Measurements from ENCODE around the gene RASAL2.

The RASAL2 gene

DNA sequence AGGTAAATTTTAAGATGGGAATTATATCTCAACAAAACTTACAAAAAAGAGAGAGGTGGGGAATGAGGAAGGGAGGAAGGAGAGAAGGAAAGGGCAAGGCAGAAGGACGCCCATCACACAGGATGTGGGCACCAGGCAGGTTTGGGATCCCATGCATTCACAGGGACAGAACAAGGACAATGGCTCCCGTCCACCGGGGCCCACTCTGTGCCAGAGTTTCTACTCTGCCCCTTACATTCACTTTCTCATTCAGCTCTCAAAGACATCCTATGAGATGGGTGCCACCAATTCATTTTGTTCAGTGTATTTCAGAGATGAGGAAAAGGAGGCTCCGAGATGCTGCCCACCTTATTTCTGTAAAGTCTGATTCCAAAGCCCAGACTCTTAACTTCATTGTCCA, 395.5 kb downstream of the RASAL2 start:
- no peaks in the 10 kb centered on the region for H3K36me3 ChIP-seq (ENCODE audit: insufficient read depth, low read length)
- peaks cover 5% of the 10 kb centered on the region for H3K4me1 ChIP-seq (ENCODE audit: insufficient read depth, low read length)
- no peaks in the 10 kb centered on the region for H3K9me3 ChIP-seq (ENCODE audit: low read length)
- no peak overlapping the region for H3K4me3 ChIP-seq (ENCODE audit: low read depth in 1 of 2, low read length in 2 of 2)
- peaks cover 0 to 8% of the 10 kb centered on the region in 2 donors for H3K27me3 ChIP-seq (ENCODE audit: control insufficient read depth in 1 of 2, insufficient read depth in 2 of 2, low read length in 2 of 2)
- no peak overlapping the region for H3K9ac ChIP-seq (ENCODE audit: low read length)
- no peak overlapping the region for H3K27ac ChIP-seq (ENCODE audit: low read depth, low read length)

DNA sequence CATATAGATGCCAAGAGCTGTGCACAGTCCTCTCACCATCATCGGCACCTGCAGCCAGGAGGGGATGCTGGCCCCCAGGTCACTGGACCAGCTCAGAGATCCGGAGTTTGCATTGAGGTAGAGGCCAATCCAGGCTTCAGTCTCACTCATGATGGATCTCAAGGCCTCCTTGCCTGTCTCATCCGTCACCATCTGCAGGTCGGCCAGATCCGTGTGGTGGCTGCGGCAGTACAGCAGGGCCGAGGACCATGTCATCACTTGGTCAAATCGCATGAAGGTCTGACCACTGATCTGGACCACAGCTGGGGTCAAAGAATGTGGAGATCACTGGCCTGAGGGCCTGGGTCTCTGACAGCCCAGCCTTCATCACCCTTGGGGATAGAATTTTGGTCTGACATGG, 396.2 kb downstream of the RASAL2 start:
- Histone ChIP-seq H3K36me3 (ENCODE audit: insufficient read depth, low read length) (no peaks in the 10 kb centered on the region), H3K9ac (ENCODE audit: low read length) (no peak overlapping the region), H3K27ac (ENCODE audit: low read depth, low read length) (no peak overlapping the region)

DNA sequence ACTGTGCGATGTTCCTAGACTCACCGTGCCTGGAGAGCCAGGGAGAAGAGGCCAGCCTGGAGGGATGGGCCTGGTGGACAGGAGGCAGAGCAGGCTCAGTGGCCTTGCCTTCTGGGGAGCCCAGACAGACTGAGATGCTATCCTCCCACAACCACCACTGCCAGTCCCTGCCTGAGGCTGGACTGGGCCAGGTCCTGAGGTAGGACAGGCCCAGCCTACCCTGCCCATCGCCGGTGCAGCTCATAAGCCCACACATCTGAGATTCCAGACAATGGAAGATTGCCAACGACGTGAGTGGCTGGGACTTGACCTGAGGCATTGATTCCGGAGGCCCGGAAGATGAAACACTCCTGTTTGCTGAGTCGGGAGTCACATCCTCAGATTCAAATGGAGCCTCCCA, 397.1 kb downstream of the RASAL2 start:
- Histone ChIP-seq H3K4me1 (ENCODE audit: insufficient read depth, low read length) (peaks cover 5% of the 10 kb centered on the region), H3K4me3 (ENCODE audit: low read depth in 1 of 2, low read length in 2 of 2) (no peak overlapping the region), H3K9me3 (ENCODE audit: low read length) (no peaks in the 10 kb centered on the region), H3K27ac (ENCODE audit: low read depth, low read length) (no peak overlapping the region), H3K36me3 (ENCODE audit: insufficient read depth, low read length) (no peaks in the 10 kb centered on the region), H3K9ac (ENCODE audit: low read length) (no peak overlapping the region), H3K27me3 (ENCODE audit: control insufficient read depth in 1 of 2, insufficient read depth in 2 of 2, low read length in 2 of 2) (peaks cover 0 to 8% of the 10 kb centered on the region in 2 donors)

More for the DNA sequence above, 396.2 kb downstream of the RASAL2 start:
- Histone ChIP-seq H3K27me3 (ENCODE audit: control insufficient read depth in 1 of 2, insufficient read depth in 2 of 2, low read length in 2 of 2) (peaks cover 0 to 8% of the 10 kb centered on the region in 2 donors), H3K4me1 (ENCODE audit: insufficient read depth, low read length) (peaks cover 5% of the 10 kb centered on the region), H3K4me3 (ENCODE audit: low read depth in 1 of 2, low read length in 2 of 2) (no peak overlapping the region), H3K9me3 (ENCODE audit: low read length) (no peaks in the 10 kb centered on the region)

DNA sequence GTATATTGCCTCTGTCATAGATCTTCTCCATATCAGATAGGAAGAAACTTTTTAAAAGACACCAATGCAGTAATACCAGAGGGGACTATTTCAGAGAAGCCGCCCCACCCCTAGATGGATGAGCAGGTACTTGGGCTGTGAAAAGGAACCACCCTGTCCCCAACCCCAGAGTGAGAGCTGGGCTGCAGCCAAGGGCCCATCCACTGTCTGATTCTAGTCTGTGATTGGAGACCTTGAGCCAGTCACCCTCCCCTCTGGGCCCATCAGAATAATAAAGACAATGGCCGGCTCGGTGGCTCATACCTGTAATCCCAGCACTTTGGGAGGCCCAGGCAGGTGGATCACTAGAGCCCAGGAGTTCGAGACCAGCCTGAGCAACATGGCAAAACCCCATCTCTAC, 397.8 kb downstream of the RASAL2 start:
- H3K9ac ChIP-seq (ENCODE audit: low read length), result no peak overlapping the region
- H3K9me3 ChIP-seq (ENCODE audit: low read length), result no peaks in the 10 kb centered on the region
- no peaks in the 10 kb centered on the region for H3K36me3 ChIP-seq (ENCODE audit: insufficient read depth, low read length)
- H3K4me3 ChIP-seq (ENCODE audit: low read depth in 1 of 2, low read length in 2 of 2), result no peak overlapping the region
- peaks cover 0 to 8% of the 10 kb centered on the region in 2 donors for H3K27me3 ChIP-seq (ENCODE audit: control insufficient read depth in 1 of 2, insufficient read depth in 2 of 2, low read length in 2 of 2)
- H3K27ac ChIP-seq (ENCODE audit: low read depth, low read length), result no peak overlapping the region
- H3K4me1 ChIP-seq (ENCODE audit: insufficient read depth, low read length), result peaks cover 5% of the 10 kb centered on the region

DNA sequence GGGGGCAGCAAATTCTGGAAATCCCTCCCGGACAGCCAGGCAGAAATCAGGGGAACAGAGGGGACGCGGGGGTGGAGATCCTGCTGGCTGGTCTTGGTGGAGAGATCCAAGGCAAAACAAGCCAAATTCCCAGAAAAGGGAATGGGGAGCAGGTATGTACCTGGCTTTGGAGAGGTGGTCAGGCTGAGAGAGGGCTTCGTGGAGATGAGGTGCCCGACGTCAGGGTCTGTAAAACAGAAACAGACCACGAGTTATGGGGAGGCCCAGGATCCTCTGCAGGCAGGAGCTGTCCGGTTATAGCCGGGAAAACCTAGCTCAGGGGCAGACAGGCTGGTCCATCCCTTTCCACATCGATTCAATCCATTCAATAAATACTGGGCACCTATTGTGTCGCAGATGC, 398.4 kb downstream of the RASAL2 start:
- no peak overlapping the region for H3K9ac ChIP-seq (ENCODE audit: low read length)
- H3K4me1 ChIP-seq (ENCODE audit: insufficient read depth, low read length), result no peaks in the 10 kb centered on the region
- no peaks in the 10 kb centered on the region for H3K9me3 ChIP-seq (ENCODE audit: low read length)
- peaks cover 0 to 8% of the 10 kb centered on the region in 2 donors for H3K27me3 ChIP-seq (ENCODE audit: control insufficient read depth in 1 of 2, insufficient read depth in 2 of 2, low read length in 2 of 2)
- H3K27ac ChIP-seq (ENCODE audit: low read depth, low read length), result no peak overlapping the region
- H3K4me3 ChIP-seq (ENCODE audit: low read depth in 1 of 2, low read length in 2 of 2), result no peak overlapping the region
- H3K36me3 ChIP-seq (ENCODE audit: insufficient read depth, low read length), result no peaks in the 10 kb centered on the region

DNA sequence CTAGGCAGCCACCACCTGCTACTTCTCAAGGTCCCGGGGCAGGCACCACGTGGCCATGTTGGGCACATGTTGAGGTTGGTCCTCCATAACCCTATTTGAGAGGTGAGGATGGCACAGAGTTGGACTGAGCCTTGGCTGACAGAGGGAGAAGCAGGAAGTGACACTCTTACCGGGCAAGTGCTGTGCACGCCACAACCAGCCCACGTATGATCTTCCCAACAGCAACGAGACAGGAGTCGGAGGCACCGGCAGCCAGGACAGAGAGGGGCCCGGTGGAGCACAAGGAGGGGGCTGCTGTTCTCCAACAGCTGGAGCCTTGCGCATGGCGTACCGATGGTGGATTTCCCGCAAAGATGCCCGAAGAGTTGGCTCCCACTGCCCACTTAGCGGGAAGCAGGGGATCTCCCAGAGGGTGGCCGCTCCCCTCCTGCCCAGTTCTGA, 399.4 kb downstream of the RASAL2 start:
- H3K27ac ChIP-seq (ENCODE audit: low read depth, low read length), result no peak overlapping the region
- H3K4me3 ChIP-seq (ENCODE audit: low read depth in 1 of 2, low read length in 2 of 2), result no peak overlapping the region

DNA sequence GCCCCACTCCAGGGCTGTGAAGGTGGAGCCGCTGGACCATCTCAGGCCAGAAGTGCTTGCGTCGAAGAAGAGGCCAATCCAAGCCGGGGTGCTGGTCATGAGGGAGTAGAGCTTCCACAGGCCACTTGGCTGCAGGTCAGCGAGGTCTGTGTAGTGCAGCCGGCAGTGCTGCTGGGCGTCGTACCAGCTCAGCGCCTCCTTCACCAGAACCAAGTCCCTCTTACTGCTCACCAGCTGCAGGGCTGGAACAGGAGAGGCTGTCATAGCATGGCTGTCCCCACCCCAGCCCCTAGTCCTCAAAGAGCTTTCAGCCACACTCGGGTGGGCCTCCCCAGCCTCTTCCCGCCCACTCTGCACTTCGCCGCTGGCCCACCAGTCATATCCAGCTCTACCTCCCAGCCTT, 400.7 kb downstream of the RASAL2 start:
- no peaks in the 10 kb centered on the region for H3K4me1 ChIP-seq (ENCODE audit: insufficient read depth, low read length)

More for the DNA sequence above, 399.4 kb downstream of the RASAL2 start:
- Histone ChIP-seq H3K27me3 (ENCODE audit: control insufficient read depth in 1 of 2, insufficient read depth in 2 of 2, low read length in 2 of 2) (peaks cover 0 to 2% of the 10 kb centered on the region in 2 donors), H3K9me3 (ENCODE audit: low read length) (no peaks in the 10 kb centered on the region), H3K4me1 (ENCODE audit: insufficient read depth, low read length) (no peaks in the 10 kb centered on the region), H3K9ac (ENCODE audit: low read length) (no peak overlapping the region), H3K36me3 (ENCODE audit: insufficient read depth, low read length) (no peaks in the 10 kb centered on the region)

DNA sequence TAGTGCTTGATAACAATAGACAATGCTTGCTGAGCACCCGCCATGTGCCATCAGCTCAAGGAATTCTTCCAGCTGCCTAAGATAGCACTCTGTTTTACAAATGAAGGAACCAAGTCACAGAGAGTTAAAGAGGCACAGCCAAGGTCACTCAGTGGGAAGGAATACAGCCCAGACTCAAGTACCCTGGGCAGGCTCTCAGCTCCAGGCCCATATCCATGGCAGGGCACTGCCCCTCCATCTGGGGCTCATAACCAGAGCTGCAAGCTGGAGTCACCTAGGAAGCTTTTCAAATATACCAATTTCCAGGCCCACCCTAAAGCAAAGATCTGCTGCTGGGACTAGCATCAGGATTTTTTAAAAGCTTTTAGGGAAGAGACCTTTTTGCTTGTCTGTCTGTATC, 401.3 kb downstream of the RASAL2 start:
- no peaks in the 10 kb centered on the region for H3K9me3 ChIP-seq (ENCODE audit: low read length)
- no peak overlapping the region for H3K9ac ChIP-seq (ENCODE audit: low read length)
- H3K4me1 ChIP-seq (ENCODE audit: insufficient read depth, low read length), result no peaks in the 10 kb centered on the region
- H3K27me3 ChIP-seq (ENCODE audit: control insufficient read depth in 1 of 2, insufficient read depth in 2 of 2, low read length in 2 of 2), result no peaks in the 10 kb centered on the region
- no peak overlapping the region for H3K27ac ChIP-seq (ENCODE audit: low read depth, low read length)
- no peaks in the 10 kb centered on the region for H3K36me3 ChIP-seq (ENCODE audit: insufficient read depth, low read length)
- H3K4me3 ChIP-seq (ENCODE audit: low read depth in 1 of 2, low read length in 2 of 2), result no peak overlapping the region

More for the DNA sequence above, 400.7 kb downstream of the RASAL2 start:
- Histone ChIP-seq H3K36me3 (ENCODE audit: insufficient read depth, low read length) (no peaks in the 10 kb centered on the region), H3K4me3 (ENCODE audit: low read depth in 1 of 2, low read length in 2 of 2) (no peak overlapping the region), H3K27ac (ENCODE audit: low read depth, low read length) (no peak overlapping the region), H3K27me3 (ENCODE audit: control insufficient read depth in 1 of 2, insufficient read depth in 2 of 2, low read length in 2 of 2) (no peaks in the 10 kb centered on the region), H3K9ac (ENCODE audit: low read length) (no peak overlapping the region), H3K9me3 (ENCODE audit: low read length) (no peaks in the 10 kb centered on the region)

DNA sequence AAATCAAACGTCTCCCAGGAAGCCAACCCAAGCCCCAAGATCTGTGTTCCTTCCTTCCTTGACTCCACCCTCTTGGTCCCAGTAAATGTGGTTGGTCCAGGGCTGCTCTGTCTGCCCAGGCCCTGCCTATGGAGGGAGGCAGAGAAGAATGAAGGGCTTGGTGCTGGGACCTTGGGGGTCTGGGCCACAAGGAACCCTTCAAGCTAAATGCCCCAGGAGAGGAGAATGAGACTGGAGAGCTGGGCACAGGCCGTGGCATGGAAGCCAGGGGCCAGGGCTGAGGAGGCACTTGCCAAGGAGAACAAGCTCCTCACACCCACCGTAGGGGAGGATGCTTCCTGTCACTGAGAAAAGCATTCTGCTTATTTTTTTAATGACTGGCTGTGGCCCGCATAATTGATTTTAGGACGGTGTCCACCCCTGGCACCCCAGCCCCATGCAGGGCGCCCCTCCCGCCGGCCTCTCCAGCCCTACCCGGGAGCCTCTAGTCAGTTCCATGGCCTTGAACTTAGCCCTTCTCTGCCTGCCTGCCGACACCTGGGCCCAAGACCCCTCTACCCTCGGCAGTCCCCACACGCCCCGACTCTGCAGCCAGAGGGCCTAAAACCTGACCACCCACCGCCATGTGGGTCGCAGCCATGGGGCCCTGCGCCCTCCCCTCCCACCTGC, 402.0 kb downstream of the RASAL2 start:
- Histone ChIP-seq H3K9me3 (ENCODE audit: low read length) (no peaks in the 10 kb centered on the region), H3K4me1 (ENCODE audit: insufficient read depth, low read length) (no peaks in the 10 kb centered on the region), H3K27ac (ENCODE audit: low read depth, low read length) (no peak overlapping the region), H3K36me3 (ENCODE audit: insufficient read depth, low read length) (no peaks in the 10 kb centered on the region), H3K4me3 (ENCODE audit: low read depth in 1 of 2, low read length in 2 of 2) (no peak overlapping the region), H3K9ac (ENCODE audit: low read length) (no peak overlapping the region), H3K27me3 (ENCODE audit: control insufficient read depth in 1 of 2, insufficient read depth in 2 of 2, low read length in 2 of 2) (no peaks in the 10 kb centered on the region)

DNA sequence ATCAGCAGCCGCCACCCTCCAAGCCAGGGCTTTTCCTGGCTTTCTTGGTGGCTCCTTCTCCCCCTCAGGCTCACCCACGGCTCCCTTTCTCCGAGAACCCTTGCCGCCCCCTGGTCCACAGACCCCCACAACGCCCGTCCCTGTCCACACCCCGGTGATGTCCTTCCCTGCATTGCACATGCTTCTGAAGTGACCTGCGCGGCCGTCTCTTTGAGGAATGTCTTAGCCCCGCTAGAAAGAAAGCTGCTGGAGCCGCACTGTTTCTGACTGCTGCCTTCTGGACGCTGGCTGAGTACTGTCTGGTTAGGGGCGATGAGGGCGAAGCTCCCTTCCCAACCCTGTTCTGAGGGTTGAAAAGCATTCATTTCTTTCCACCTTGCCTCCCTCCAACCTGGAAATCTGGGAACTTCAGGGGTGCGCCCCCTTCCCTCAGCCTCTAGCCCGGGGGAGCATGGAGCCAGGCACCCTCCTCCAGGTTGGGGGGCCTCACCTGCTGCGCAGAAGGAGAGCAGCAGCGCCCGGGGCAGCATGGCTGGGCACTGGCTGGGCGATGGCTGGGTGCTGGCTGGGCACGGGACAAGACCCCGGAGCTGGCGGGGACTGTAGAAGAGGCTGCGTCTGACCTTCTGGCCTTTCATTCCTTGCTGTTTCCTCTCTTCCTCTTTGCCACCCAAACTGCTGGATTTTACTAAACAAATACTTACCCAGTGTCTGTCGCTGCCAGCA, 402.7 kb downstream of the RASAL2 start, which contains the start of gene CLEC20A:
TSS of gene CLEC20A (minus strand) at position 555 of the 726 bp plus-strand sequence. CDS start at position 530, 25 bp downstream.
- H3K9me3 ChIP-seq (ENCODE audit: low read length), result no peaks in the 10 kb centered on the region
- H3K36me3 ChIP-seq (ENCODE audit: insufficient read depth, low read length), result no peaks in the 10 kb centered on the region
- H3K4me3 ChIP-seq (ENCODE audit: low read depth in 1 of 2, low read length in 2 of 2), result no peak within 1 kb of the TSS
- no peaks in the 10 kb centered on the region for H3K27me3 ChIP-seq (ENCODE audit: control insufficient read depth in 1 of 2, insufficient read depth in 2 of 2, low read length in 2 of 2)
- no peak within 1 kb of the TSS for H3K27ac ChIP-seq (ENCODE audit: low read depth, low read length)
- no peak within 1 kb of the TSS for H3K9ac ChIP-seq (ENCODE audit: low read length)
- no peaks in the 10 kb centered on the region for H3K4me1 ChIP-seq (ENCODE audit: insufficient read depth, low read length)

DNA sequence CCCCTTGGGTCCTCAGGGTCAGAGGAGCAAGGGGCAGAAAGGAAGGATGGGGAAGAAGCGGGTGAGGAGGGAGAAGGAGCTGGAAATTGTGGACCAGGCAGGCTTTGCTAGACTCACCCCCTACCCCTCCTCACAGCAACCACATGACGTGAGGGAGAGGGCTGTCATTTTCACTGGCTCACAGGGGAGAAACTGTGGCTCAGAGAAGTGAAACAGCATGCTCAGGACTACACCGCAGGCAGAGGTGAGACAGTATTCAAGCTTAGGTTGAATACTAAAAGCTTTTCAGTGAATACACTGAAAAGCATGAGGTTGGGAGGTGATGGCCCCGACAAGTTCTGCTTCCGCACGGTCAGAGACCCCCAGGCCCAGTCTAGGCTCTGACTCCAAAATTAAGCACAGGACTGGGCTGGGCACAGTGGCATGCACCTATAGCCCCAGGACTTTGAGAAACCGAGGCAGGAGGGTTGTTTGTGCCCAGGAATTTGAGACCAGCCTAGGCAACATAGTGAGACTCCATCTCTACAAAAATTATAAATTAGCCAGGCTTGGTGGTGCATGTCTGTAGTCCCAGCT, 404.1 kb downstream of the RASAL2 start:
- Histone ChIP-seq H3K4me3 (ENCODE audit: low read depth in 1 of 2, low read length in 2 of 2) (no peak overlapping the region), H3K9ac (ENCODE audit: low read length) (no peak overlapping the region), H3K27me3 (ENCODE audit: control insufficient read depth in 1 of 2, insufficient read depth in 2 of 2, low read length in 2 of 2) (no peaks in the 10 kb centered on the region), H3K36me3 (ENCODE audit: insufficient read depth, low read length) (no peaks in the 10 kb centered on the region), H3K27ac (ENCODE audit: low read depth, low read length) (no peak overlapping the region), H3K4me1 (ENCODE audit: insufficient read depth, low read length) (no peaks in the 10 kb centered on the region), H3K9me3 (ENCODE audit: low read length) (no peaks in the 10 kb centered on the region)

Measured in muscle layer of colon (tissue), 2 donors.